IPS-18c (cell line): ENCODE results near the gene RERE.

ENCODE experiments used
- H3K4me3 ChIP-seq: 2 replicates; pipeline ENCODE4 v1.7.0; 2013; ENCODE audit warnings: low read depth, mild to moderate bottlenecking, low read length, moderate library complexity; ENCODE audit not compliant: insufficient read depth
- H3K9me3 ChIP-seq: one replicate; pipeline ENCODE4 v1.6.1; 2013; ENCODE audit warnings: mild to moderate bottlenecking, low read length, moderate library complexity; ENCODE audit not compliant: control insufficient read depth, insufficient read depth

RERE gene

GRCh38 chr1:8674912-8675311 lies 142.5 kb downstream of the RERE start:
- no peak overlapping the region for H3K4me3 ChIP-seq
- no peaks in the 10 kb centered on the region for H3K9me3 ChIP-seq

- no peak overlapping the region for H3K4me3 ChIP-seq
- H3K9me3 ChIP-seq = no peaks in the 10 kb centered on the region
These were observed 143.0 kb downstream of the RERE start for GRCh38 chr1:8674481-8674880.

- H3K9me3 ChIP-seq = no peaks in the 10 kb centered on the region
- H3K4me3 ChIP-seq = no peak overlapping the region
These were observed 146.0 kb downstream of the RERE start for GRCh38 chr1:8671306-8671917.

- Histone ChIP-seq H3K4me3 (no peak overlapping the region), H3K9me3 (no peaks in the 10 kb centered on the region)
These were observed 147.0 kb downstream of the RERE start for GRCh38 chr1:8670371-8670818.

GRCh38 chr1:8669606-8670335 lies 147.7 kb downstream of the RERE start:
- Histone ChIP-seq H3K9me3 (no peaks in the 10 kb centered on the region), H3K4me3 (no peak overlapping the region)

- H3K4me3 ChIP-seq = no peak overlapping the region
- no peaks in the 10 kb centered on the region for H3K9me3 ChIP-seq
These were observed 149.4 kb downstream of the RERE start for GRCh38 chr1:8667869-8668594.

GRCh38 chr1:8666389-8667167 lies 150.9 kb downstream of the RERE start:
- Histone ChIP-seq H3K9me3 (no peaks in the 10 kb centered on the region), H3K4me3 (no peak overlapping the region)

GRCh38 chr1:8665833-8666232 lies 151.6 kb downstream of the RERE start:
- H3K9me3 ChIP-seq = no peaks in the 10 kb centered on the region
- H3K4me3 ChIP-seq = no peak overlapping the region

GRCh38 chr1:8664887-8665286 lies 152.6 kb downstream of the RERE start:
- Histone ChIP-seq H3K4me3 (no peak overlapping the region), H3K9me3 (no peaks in the 10 kb centered on the region)

- no peaks in the 10 kb centered on the region for H3K9me3 ChIP-seq
- H3K4me3 ChIP-seq = no peak overlapping the region
These were observed 153.5 kb downstream of the RERE start for GRCh38 chr1:8663915-8664329.

GRCh38 chr1:8663090-8663802 lies 154.2 kb downstream of the RERE start:
- no peak overlapping the region for H3K4me3 ChIP-seq
- no peaks in the 10 kb centered on the region for H3K9me3 ChIP-seq

- no peaks in the 10 kb centered on the region for H3K9me3 ChIP-seq
- no peak overlapping the region for H3K4me3 ChIP-seq
These were observed 154.9 kb downstream of the RERE start for GRCh38 chr1:8662380-8663072.

GRCh38 chr1:8661185-8662110 lies 156.0 kb downstream of the RERE start:
- Histone ChIP-seq H3K9me3 (no peaks in the 10 kb centered on the region), H3K4me3 (no peak overlapping the region)

- Histone ChIP-seq H3K4me3 (no peak overlapping the region), H3K9me3 (no peaks in the 10 kb centered on the region)
These were observed 157.0 kb downstream of the RERE start for GRCh38 chr1:8660411-8660828.

- Histone ChIP-seq H3K4me3 (no peak overlapping the region), H3K9me3 (no peaks in the 10 kb centered on the region)
These were observed 157.8 kb downstream of the RERE start for GRCh38 chr1:8659593-8659992.
